Neuronal stem cell (in vitro differentiated cells): ENCODE results near the gene AKT2.
A peak's percentile ranks its signal among the peaks of the same experiment; 100 is the strongest.

Experiments
- DNase-seq: peaks from one replicate; pipeline ENCODE4 v3.0.0-alpha.2; 2013; ENCODE audit warnings: low spot score
- H2AFZ ChIP-seq: one replicate; pipeline ENCODE4 v1.6.1; 2013; ENCODE audit warnings: mild to moderate bottlenecking, low read length, inconsistent platforms
- H2AK5ac ChIP-seq: 2 replicates; pipeline ENCODE4 v1.6.1; 2013; ENCODE audit warnings: low read depth, mild to moderate bottlenecking, inconsistent platforms, low read length, moderate library complexity, mixed read lengths
- H2BK120ac ChIP-seq: 2 replicates; pipeline ENCODE4 v1.6.1; 2013; ENCODE audit warnings: low read depth, mild to moderate bottlenecking, inconsistent platforms, low read length, moderate library complexity, mixed read lengths
- H2BK12ac ChIP-seq: one replicate; pipeline ENCODE4 v1.6.1; 2013; ENCODE audit warnings: low read length, inconsistent platforms
- H2BK15ac ChIP-seq: 2 replicates; pipeline ENCODE4 v1.6.1; 2013; ENCODE audit warnings: mild to moderate bottlenecking, low read length, inconsistent platforms, mixed read lengths
- H2BK5ac ChIP-seq: one replicate; pipeline ENCODE4 v1.6.1; 2013; ENCODE audit warnings: inconsistent platforms, mild to moderate bottlenecking, low read length, moderate library complexity
- H3K14ac ChIP-seq: one replicate; pipeline ENCODE4 v1.6.1; 2013; ENCODE audit warnings: low read length, inconsistent platforms
- H3K18ac ChIP-seq: 2 replicates; pipeline ENCODE4 v1.6.1; 2013; ENCODE audit warnings: low read length, inconsistent platforms
- H3K23ac ChIP-seq: 2 replicates; pipeline ENCODE4 v1.6.1; 2013; ENCODE audit warnings: low read depth, mild to moderate bottlenecking, mixed read lengths, low read length, inconsistent platforms; ENCODE audit not compliant: poor library complexity
- H3K27ac ChIP-seq: replicated peaks from 3 replicates; pipeline ENCODE4 v1.5.1; 2013; ENCODE audit warnings: low read length, inconsistent platforms
- H3K27me3 ChIP-seq, 3 experiments: 2 replicates each; pipeline ENCODE4 v1.6.1; 2013; ENCODE audit warnings: low read length in 3 of 3, mild to moderate bottlenecking in 2 of 3, inconsistent platforms in 1 of 3, low read depth in 1 of 3, mixed read lengths in 1 of 3, moderate library complexity in 1 of 3; ENCODE audit not compliant: control insufficient read depth in 3 of 3, insufficient read depth in 3 of 3
- H3K36me3 ChIP-seq, 2 donors: replicated peaks in 1 of 2; 2 replicates each; pipeline ENCODE4 v1.6.1; 2013; ENCODE audit warnings: low read length in 2 of 2; ENCODE audit not compliant: control insufficient read depth in 2 of 2, insufficient read depth in 2 of 2
- H3K4ac ChIP-seq: 2 replicates; pipeline ENCODE4 v1.6.1; 2013; ENCODE audit warnings: inconsistent platforms, mild to moderate bottlenecking, low read length, moderate library complexity
- H3K4me1 ChIP-seq, 2 donors: 1 replicate in 1 of 2; 2 replicates in 1 of 2; pipeline ENCODE4 v1.6.1; 2013; ENCODE audit warnings: low read length in 2 of 2, low read depth in 1 of 2; ENCODE audit not compliant: control insufficient read depth in 2 of 2, insufficient read depth in 1 of 2
- H3K4me2 ChIP-seq: one replicate; pipeline ENCODE4 v1.6.1; 2013; ENCODE audit warnings: mild to moderate bottlenecking, low read length, inconsistent platforms; ENCODE audit not compliant: insufficient read depth, poor library complexity, severe bottlenecking
- H3K4me3 ChIP-seq, 2 donors: 2 replicates each; pipeline ENCODE4 v1.5.1; 2013; ENCODE audit warnings: low read length in 2 of 2, mild to moderate bottlenecking in 2 of 2, inconsistent platforms in 1 of 2, moderate library complexity in 1 of 2
- H3K79me1 ChIP-seq: one replicate; pipeline ENCODE4 v1.6.1; 2013; ENCODE audit warnings: low read depth, mild to moderate bottlenecking, inconsistent platforms, low read length, moderate library complexity
- H3K9ac ChIP-seq: one replicate; pipeline ENCODE4 v1.6.1; 2013; ENCODE audit warnings: mild to moderate bottlenecking, low read depth, low read length, inconsistent platforms; ENCODE audit not compliant: poor library complexity
- H3K9me3 ChIP-seq, 2 donors: replicated peaks in 1 of 2; 2 replicates each; pipeline versions ENCODE3 to v1.6.1; 2013; ENCODE audit warnings: low read length in 2 of 2, mild to moderate bottlenecking in 2 of 2, inconsistent platforms in 1 of 2, low read depth in 1 of 2, mixed read lengths in 1 of 2, moderate library complexity in 1 of 2; ENCODE audit not compliant: control insufficient read depth in 2 of 2, insufficient read depth in 1 of 2
- H4K8ac ChIP-seq: one replicate; pipeline ENCODE4 v1.6.1; 2013; ENCODE audit warnings: low read depth, mild to moderate bottlenecking, inconsistent platforms, low read length, moderate library complexity
- H4K91ac ChIP-seq: one replicate; pipeline ENCODE4 v1.6.1; 2013; ENCODE audit warnings: low read length, low read depth, mild to moderate bottlenecking, inconsistent platforms; ENCODE audit not compliant: poor library complexity
- WGBS, 2 donors: extraction: QIAGEN DNeasy Blood & Tissue Kit; methylation state at CpG; one replicate each; pipeline ENCODE4 v1.1.7; 2013; ENCODE audit warnings: missing lambda C conversion rate in 2 of 2, mixed read lengths in 1 of 2; ENCODE audit not compliant: insufficient read length in 2 of 2, insufficient replicate concordance in 1 of 2; ENCODE audit errors: extremely low coverage in 2 of 2; 5-methylcytosine and 5-hydroxymethylcytosine counted together

Gene AKT2

GRCh38 chr19:40232479-40232878 lies 52.7 kb downstream of the AKT2 start:
- peak overlapping the region; percentile 10 for H3K27ac ChIP-seq

GRCh38 chr19:40231544-40232424 lies 53.4 kb downstream of the AKT2 start:
- no peak overlapping the region for H2BK12ac ChIP-seq
- peak overlapping the region; percentile 73 for H2AFZ ChIP-seq
- H2BK5ac ChIP-seq = peak overlapping the region; percentile 76
- H3K4me2 ChIP-seq = no peak overlapping the region
- peak overlapping the region; percentile 53 for H3K9ac ChIP-seq
- H3K23ac ChIP-seq = no peak overlapping the region
- H3K4me3 ChIP-seq = no peak overlapping the region
- H4K91ac ChIP-seq = no peak overlapping the region
- H2BK15ac ChIP-seq = peak overlapping the region; percentile 25
- no peaks in the 10 kb centered on the region for H3K9me3 ChIP-seq
- WGBS, 2 donors = no CpG with 5 or more reads among the region's 16 CpGs
- H3K27ac ChIP-seq = peak overlapping the region; percentile 64
- no peak for DNase-seq
- H2BK120ac ChIP-seq = no peak overlapping the region
- H4K8ac ChIP-seq = no peak overlapping the region
- H3K14ac ChIP-seq = no peak overlapping the region
- peaks cover 15 to 20% of the 10 kb centered on the region in 2 donors for H3K4me1 ChIP-seq
- no peaks in the 10 kb centered on the region for H3K79me1 ChIP-seq
- H3K36me3 ChIP-seq = peaks cover 12 to 28% of the 10 kb centered on the region in 2 donors
- no peak overlapping the region for H2AK5ac ChIP-seq
- H3K27me3 ChIP-seq = peaks cover 0 to 1% (median 0%) of the 10 kb centered on the region in 3 experiments
- no peak overlapping the region for H3K4ac ChIP-seq
- H3K18ac ChIP-seq = peak overlapping the region; percentile 94

More at GRCh38 chr19:40232479-40232878, 52.7 kb downstream of the AKT2 start:
- no peak overlapping the region for H4K8ac ChIP-seq
- H3K14ac ChIP-seq = peak overlapping the region; percentile 12
- H3K9me3 ChIP-seq = peaks cover 0 to 2% of the 10 kb centered on the region in 2 donors
- H3K4me3 ChIP-seq = no peak overlapping the region
- peak overlapping the region; percentile 84 for H3K18ac ChIP-seq
- H3K4me1 ChIP-seq = peaks cover 15 to 20% of the 10 kb centered on the region in 2 donors
- H2BK120ac ChIP-seq = no peak overlapping the region
- no peak overlapping the region for H2BK12ac ChIP-seq
- H3K4ac ChIP-seq = peak overlapping the region; percentile 86
- H2AK5ac ChIP-seq = no peak overlapping the region
- no peak for DNase-seq
- H3K23ac ChIP-seq = peak overlapping the region; percentile 9
- no peak overlapping the region for H2AFZ ChIP-seq
- no peaks in the 10 kb centered on the region for H3K79me1 ChIP-seq
- H3K36me3 ChIP-seq = peaks cover 16 to 33% of the 10 kb centered on the region in 2 donors
- H3K9ac ChIP-seq = no peak overlapping the region
- no peak overlapping the region for H2BK15ac ChIP-seq
- H4K91ac ChIP-seq = no peak overlapping the region
- H3K27me3 ChIP-seq = no peaks in the 10 kb centered on the region
- no CpG with 5 or more reads among the region's 12 CpGs for WGBS, 2 donors
- no peak overlapping the region for H3K4me2 ChIP-seq
- H2BK5ac ChIP-seq = peak overlapping the region; percentile 76

DNA sequence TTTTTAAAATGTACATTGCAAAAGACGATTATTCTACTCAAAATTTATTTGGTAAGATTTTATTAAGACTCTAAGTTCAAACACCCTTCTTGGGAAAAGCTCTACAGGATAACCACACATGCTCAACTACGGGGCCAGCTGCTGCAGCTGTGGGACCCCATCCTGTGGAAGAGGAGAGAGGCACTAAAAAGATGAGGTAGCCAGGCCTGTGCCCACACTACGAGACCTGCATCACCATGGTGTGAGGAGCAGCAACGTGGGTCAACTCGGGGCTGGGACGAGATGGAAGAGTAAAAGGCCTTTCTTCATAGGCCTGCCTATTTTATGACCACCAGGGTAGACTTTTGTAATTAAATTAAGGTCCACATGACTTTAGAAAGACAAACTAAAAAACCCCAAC lies 54.1 kb downstream of the AKT2 start:
- Histone ChIP-seq H3K4me3 (no peak overlapping the region), H3K27ac (peak overlapping the region; percentile 13), H2AFZ (peak overlapping the region; percentile 73)

GRCh38 chr19:40229926-40230417 lies 55.2 kb downstream of the AKT2 start:
- peaks cover 0 to 6% (median 0%) of the 10 kb centered on the region in 3 experiments for H3K27me3 ChIP-seq
- no peak overlapping the region for H2BK15ac ChIP-seq
- no peak overlapping the region for H3K23ac ChIP-seq
- H3K4ac ChIP-seq = no peak overlapping the region
- no peak overlapping the region for H2AK5ac ChIP-seq
- peaks cover 1 to 10% of the 10 kb centered on the region in 2 donors for H3K36me3 ChIP-seq
- H2BK12ac ChIP-seq = no peak overlapping the region
- peaks cover 15 to 24% of the 10 kb centered on the region in 2 donors for H3K4me1 ChIP-seq
- WGBS, 2 donors = no CpG with 5 or more reads among the region's 4 CpGs
- no peak overlapping the region for H2BK120ac ChIP-seq
- H3K9ac ChIP-seq = no peak overlapping the region
- H3K4me3 ChIP-seq = no peak overlapping the region
- DNase-seq = no peak
- no peaks in the 10 kb centered on the region for H3K9me3 ChIP-seq
- no peak overlapping the region for H3K14ac ChIP-seq
- no peak overlapping the region for H2AFZ ChIP-seq
- no peak overlapping the region for H3K4me2 ChIP-seq
- no peak overlapping the region for H3K27ac ChIP-seq
- H4K91ac ChIP-seq = no peak overlapping the region
- no peaks in the 10 kb centered on the region for H3K79me1 ChIP-seq
- no peak overlapping the region for H4K8ac ChIP-seq
- H2BK5ac ChIP-seq = no peak overlapping the region
- H3K18ac ChIP-seq = no peak overlapping the region

More for the DNA sequence above, 54.1 kb downstream of the AKT2 start:
- Histone ChIP-seq H2BK15ac (no peak overlapping the region), H2BK12ac (no peak overlapping the region), H3K4ac (no peak overlapping the region), H3K4me2 (no peak overlapping the region), H4K91ac (no peak overlapping the region), H3K14ac (no peak overlapping the region), H3K23ac (no peak overlapping the region), H3K27me3 (peaks cover 0 to 6% (median 0%) of the 10 kb centered on the region in 3 experiments), H4K8ac (no peak overlapping the region), H3K9ac (no peak overlapping the region), H2AK5ac (no peak overlapping the region), H2BK5ac (no peak overlapping the region), H3K79me1 (no peaks in the 10 kb centered on the region), H3K9me3 (no peaks in the 10 kb centered on the region), H3K18ac (peak overlapping the region; percentile 70), H2BK120ac (no peak overlapping the region), H3K4me1 (peaks cover 15 to 20% of the 10 kb centered on the region in 2 donors), H3K36me3 (peaks cover 9 to 21% of the 10 kb centered on the region in 2 donors)
- no peak for DNase-seq
- no CpG with 5 or more reads among the region's 6 CpGs for WGBS, 2 donors
